Activated CD8-positive, alpha-beta memory T cell treated with anti-CD3 and anti-CD28 coated beads for 48 hours (primary cell): ENCODE measurements around the gene RCAN3.
A peak's percentile ranks its signal among the peaks of the same experiment; 100 is the strongest.
"Not testable (repeated sequence)": the region's sequence is repeated elsewhere in the genome, so short reads cannot be mapped to it uniquely, and the experiment has no call there.

Experiments used
- DNase-seq, 3 experiments: peaks; one replicate each; pipeline ENCODE4 v3.0.0-alpha.2; 2020; ENCODE audit warnings: low read depth in 2 of 3, low spot score in 2 of 3

Gene RCAN3

DNA sequence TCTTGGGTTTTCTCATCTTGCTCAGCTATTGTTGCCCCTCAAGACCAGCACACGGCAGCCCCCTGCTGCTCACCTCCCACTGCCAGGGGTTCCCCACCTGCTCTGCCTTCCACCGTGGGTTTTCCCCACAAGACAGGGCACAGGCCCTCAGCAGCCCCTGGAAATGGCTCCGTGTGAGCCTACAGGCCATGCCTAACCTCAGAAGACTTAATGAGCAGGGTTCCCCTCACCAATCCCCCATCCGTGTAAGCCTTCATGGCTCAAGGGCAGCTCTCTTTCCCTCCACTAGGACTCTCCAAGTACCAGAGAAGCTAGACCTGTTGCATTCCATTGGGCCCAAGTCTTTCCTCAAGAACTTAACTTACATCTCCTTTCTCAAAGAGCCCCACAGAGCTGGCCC, 18.4 kb upstream of the RCAN3 start:
- no peak for DNase-seq

DNA sequence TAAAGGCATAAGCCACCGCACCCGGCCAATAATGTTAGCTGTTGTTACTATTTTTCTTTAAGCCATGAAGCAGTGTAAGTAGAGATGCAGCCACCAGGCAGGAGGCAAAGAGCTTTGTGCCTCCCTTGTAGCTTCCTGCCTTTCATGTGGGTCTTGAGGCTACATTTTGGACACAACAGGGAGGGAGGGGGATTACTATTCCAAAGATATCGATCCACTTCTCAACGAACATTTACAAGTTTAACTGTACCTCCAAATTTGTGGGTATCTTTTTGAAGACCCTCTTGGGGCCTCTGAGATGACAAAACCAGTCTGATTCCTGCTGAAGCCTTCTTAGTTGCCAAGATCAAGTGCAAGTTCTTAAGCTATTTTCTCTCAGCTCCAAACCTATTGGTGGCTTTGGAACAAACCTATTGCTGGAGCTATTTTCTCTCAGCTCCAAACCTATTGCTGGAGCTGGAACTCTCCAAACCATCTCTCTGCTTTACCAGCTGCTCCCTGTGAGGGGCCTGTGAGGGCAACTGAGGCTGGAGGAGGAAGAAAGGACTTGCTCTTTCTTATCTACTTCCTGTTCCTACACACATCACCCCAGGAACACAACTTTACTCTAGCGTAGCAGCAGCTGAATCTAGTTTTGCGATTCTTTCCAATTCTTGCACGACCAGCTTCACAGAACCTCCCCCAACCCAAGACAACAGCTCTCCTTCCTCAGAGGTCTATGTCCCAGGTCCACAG, 16.1 kb upstream of the RCAN3 start:
- DNase-seq = no peak

DNA sequence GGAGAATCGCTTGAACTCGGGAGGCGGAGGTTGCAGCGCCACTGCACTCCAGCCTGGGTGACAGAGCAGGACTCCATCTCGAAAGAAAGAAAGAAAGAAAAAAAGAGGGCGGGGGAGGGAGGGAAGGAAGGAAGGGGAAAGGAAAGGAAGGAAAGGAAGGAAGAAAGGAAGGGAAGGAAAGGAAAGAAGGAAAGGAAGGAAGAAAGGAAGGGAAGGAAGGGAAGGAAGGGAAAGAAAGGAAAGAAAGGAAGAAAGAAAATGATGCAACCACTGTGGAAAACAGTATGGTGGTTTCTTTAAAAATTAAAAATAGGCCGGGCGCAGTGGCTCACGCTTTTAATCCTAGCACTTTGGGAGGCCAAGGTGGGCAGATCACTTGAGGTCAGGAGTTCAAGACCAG, 15.2 kb upstream of the RCAN3 start:
- no peak for DNase-seq

DNA sequence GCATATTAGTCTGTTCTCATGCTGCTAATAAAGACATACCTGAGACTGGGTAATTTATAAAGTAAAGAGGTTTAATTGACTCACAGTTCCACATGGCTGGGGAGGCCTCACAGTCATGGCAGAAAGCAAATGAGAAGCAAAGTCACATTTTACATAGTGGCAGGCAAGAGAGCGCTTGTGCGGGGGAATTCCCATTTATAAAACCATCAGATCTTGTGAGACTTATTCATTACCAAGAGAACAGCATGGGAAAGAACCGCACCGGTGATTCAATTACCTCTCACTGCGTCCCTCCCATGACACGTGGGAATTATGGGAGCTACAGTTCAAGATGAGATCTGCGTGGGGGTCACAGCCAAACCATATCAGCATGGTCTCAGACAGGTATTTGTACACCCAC, 14.5 kb upstream of the RCAN3 start:
- DNase-seq = not testable (repeated sequence)

DNA sequence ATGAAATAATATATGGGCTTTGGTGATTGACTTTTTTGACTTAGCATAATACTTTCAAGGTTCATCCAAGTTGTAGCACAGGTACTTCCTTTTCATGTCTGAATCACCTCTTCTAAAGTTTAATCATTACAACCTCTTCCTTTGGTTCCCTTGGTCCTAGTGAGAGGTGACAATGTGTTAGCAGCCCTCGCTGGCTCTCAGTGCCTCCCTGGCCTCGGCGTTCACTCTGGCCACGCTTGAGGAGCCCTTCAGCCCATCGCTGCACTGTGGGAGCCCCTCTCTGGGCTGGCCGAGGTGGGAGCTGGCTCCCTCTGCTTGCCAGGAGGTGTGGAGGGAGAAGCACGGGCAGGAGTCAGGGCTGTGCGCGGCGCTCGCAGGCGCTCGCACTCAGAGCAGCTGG, 13.0 kb upstream of the RCAN3 start:
- DNase-seq = no peak

DNA sequence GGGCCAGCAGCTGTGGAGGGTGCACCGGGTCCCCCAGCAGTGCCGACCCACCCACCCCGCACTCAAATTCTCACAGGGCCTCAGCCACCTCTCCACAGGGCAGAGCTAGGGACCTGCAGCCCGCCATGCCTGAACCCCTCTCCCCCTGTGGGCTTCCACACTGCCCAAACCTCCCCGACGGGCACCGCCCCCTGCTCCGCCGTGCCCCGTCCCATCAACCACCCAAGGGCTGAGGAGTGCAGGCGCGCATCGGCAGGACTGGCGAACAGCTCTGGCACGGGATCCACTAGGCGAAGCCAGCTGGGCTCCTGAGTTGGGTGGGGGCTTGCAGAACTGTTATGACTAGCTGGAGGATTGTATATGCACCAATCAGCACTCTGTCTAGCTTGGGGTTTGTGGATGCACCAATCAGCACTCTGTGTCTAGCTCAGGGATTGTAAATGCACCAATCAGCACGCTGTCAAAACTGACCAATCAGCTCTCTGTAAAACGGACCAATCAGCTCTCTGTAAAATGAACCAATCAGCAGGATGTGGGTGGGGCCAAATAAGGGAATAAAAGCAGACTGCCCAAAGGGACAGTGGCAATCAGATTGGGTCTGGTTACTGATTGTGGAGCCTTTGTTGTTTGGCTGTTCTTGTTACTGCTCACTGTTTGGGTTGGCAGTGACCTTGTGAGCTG, 12.4 kb upstream of the RCAN3 start:
- DNase-seq = no peak

DNA sequence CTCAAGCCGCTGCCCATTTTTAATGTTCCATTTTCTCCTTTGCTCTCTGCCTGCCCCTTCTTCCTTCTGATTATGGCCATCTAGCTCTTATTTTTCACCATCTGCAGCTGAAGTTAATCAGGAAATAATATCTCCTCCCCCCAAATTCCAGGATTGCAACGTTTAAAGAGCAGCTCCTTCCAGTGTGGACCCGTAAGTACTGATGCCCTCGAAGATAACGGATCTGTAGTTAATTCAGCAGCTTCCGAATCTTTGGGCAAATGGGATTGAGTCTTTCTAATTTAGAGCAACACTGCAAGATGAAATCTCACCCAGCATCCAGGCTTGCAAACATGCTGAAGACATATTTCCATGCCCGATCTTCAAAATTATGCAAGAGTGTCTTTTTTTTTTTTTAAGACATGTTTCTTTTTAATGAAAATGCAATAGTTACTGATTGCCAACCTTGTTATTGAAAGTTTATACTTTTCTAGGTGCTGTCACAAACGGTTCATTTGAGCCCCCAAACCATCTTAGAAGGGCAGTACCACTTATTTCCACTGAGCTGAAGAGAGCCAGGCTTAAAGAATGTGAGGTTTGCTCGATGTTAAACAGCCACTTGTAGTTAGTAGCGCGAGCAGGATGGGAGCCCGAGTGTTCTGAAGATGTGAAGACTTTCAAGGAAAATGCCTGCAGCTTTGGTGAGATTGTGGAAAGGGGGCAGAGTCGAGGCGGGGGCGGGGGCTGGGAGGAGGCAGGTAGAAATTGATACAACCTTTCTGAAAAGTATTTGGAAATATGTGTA, 10.9 kb upstream of the RCAN3 start:
- no peak for DNase-seq

DNA sequence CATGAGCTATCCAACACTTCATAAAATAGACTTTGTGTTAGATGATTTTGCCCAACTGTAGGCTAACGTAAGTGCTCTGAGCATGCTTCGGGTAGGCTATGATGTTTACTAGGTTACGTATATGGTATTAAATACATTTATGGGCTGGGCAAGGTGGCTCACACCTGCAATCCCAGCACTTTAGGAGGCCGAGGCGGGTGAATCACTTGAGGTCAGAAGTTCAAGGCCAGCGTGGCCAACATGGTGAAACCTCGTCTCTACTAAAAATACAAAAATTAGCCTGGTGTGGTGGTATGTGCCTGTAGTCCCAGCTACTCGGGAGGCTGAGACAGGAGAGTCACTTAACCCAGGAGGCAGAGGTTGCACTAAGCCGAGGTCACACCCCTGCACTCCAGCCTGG, 9.7 kb upstream of the RCAN3 start:
- not testable (repeated sequence) for DNase-seq

DNA sequence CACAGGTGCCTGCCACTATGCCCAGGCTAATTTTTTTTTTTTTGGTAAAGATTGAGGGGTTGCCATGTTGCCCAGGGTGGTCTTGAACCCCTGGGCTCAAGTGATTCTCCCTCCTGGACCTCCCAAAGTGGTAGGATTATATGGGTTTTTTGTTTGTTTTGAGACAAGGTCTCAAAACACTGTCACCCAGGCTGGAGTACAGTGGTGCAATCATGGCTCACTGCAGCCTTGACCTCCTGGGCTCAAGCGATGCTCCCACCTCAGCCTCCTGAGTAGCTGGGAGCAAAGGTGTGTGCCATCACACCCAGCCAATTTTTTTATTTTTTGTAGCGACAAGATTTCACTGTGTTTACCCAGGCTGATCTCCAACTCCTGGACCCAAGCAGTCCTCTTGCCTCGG, 8.9 kb upstream of the RCAN3 start:
- DNase-seq = no peak

DNA sequence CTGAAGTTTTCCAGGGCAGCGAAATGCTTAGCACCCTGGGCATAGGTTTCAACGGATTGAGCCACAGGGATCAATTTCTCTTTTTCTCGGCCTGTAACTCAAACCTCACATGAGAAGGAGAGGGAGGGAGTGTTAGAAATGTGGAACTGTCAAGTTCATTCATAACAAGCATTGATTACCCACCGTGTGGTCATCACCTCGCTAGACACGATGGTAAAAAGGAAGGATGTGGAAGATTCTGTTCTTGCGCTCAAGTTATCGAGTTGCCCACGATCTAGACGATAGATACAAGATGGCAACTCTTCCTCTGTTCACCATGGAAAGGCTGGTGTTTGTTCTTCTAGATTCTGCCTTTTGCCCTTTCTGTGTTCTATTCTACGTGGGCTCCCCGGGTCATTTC, 4.0 kb upstream of the RCAN3 start:
- DNase-seq = no peak

DNA sequence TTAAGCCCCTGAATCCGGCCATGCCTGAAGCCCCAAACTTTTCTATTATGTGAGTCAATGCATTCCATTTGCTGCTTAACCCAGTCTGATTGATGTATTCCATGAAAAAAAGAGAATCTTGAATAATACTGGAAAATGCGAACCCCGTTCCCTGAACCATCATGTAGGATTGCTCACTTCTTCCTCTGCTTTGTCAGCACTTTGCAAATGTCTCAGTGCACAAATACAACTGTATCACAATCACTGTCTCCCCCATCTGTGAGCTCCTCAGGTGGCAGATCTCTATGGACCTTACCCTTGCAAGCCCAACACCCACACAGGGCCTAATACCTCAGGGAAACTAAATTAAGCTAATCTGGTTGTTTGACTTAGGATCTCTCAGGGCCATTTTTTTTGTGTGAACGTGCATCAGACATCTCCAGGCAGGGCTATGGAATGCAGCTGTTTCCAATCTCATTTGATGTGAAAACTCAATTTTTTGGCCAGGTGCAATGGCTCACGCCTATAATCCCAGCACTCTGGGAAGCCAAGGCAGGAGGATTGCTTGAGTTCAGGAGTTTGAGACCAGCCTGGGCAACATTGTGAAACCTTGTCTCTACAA, 2.1 kb upstream of the RCAN3 start:
- DNase-seq = no peak

DNA sequence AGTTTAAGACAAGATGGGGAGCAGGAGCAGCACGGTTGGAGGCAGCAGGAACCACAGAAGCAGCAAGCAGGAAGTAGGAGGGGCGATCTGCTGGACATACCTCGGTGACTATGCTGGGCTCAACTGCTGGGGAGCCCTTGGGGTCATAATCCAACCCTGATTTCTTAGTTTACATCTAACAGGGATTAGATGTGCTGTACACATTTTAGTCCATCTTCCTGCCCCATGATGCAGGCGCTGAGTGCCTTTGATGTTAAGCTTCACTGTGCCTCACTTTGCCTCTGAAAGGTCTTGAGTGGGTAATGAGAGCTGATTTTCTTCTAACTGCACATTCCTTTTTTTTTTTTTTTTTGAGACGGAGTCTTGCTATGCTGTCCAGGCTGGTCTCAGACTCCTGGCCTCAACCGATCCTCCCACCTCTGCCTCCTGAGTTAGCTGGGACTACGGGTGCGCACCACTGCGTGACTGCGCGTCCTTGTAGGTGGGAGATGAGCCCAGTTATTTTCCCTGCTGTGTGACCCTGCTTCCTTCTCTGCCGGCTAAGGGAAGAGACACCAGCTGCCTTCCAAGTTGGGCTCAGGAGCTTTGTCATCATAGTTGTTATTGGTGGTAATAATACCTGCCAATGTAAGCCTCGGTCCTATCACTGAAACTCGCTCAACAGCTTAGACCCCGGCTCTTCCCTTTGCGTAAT, 1.1 kb upstream of the RCAN3 start:
- DNase-seq = no peak

DNA sequence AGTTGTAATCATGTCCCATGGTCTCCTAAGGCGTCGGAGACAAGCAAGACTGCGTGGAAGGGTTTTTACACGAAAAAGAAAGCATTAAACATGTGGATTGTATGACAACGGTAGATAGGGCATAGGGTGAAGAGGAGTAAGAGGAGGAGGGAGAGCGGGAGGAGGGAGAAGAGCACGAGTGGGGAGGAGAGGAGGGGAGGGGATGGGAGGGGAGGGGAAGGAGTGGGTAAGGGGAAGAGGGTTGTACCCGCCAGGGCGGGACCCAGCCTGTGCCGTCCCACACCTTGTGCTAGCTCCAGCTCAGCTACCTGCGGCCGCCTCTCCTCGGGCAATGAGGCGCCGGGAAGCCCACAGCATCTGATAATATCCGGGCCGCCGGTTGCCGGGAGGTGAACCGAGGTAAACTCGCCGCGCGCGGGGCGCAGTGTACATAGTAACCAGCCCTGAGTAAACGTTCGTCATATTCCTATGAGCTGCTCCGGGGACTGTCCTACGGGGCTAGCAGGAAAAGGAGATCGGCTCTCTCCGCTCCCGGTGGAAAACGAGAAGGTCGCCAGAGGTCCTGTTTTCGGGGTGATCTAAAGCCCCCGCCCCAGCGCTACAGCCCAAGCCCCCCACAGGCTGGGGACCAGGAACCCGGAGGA, 449 bp upstream of the RCAN3 start:
- peak in 1 of 3 experiments; percentile 59 for DNase-seq

DNA sequence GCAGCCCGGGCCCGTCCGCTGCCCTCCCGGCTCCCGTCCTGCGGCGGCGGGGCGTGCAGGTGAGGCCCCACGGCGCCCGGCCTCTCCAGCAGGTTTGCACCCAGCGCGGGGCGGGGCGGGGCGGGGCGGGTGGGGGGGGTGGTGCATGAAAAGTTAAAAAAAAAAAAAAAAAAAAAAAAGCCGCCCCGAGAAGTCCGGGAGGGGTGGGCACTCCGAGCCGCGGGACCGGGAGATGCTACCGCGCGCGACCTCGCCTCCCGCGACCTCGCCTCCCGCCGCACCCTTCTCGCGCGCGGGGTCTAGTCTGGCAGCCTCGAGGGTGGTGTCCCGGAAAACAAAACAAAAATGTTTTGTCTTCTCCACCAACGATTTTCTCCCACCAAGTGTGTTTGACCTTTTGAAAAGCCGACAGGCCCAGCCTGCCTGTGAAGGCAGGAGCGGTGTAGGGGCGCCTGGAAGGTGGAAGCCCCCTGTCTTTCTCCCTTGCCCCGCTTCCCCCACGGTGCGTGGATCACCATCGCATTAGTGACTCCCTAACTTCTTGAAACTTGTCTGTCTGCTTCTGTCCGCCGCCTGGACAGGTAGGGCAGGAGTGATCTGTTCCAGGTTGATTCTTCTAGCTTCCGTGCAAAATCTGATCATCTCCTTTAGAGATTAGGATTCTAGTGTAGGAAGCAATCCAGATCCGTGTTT, 569 bp downstream of the RCAN3 start:
- no peak for DNase-seq

DNA sequence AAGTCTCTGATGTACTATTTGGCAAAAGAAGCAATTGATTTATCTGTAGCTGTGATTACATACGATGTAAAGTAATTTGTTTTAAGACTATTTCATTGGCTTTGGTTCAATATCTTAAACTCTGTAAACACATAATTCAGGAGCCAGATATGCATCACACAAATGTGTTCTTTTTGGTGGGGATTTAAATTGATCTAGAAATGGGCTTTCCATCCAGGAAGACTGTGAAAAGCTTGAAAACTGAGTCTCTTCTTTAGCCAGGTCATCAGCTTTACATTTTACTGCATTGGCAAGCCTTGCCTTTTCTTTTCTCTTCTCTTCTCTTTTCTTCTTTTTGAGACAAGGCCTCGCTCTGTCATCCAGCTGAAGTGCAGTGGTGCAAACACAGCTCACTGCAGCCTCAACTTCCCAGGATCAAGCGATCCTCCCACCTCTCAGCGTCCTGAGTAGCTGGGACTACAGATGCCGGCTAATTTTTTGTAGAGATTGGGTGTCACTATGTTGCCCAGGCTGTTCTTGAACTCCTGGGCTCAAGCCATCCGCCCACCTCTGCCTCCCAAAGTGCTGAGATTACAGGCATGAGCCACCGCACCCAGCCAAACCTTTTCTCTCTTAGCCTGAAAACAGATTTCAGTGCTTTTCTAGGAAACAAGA, 1.4 kb downstream of the RCAN3 start:
- no peak for DNase-seq

DNA sequence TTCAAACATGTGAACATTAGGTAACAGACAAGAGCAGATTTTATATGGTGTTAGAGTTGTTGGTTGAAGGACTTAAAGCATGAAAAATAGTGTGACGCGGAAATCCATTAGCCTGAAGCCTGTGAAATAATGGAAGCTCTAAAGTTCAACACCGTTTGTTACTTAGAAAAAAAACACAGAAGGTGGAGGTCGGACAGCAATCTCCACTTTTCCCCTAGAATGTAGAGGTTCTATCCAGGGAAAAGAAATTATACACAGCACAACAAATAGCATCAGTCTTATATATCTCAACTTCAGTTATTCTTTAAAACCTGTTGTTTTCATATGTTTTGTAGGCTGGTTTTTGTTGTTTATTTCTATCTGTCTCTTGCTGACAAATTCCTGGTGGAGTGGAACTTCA, 1.9 kb downstream of the RCAN3 start:
- no peak for DNase-seq

DNA sequence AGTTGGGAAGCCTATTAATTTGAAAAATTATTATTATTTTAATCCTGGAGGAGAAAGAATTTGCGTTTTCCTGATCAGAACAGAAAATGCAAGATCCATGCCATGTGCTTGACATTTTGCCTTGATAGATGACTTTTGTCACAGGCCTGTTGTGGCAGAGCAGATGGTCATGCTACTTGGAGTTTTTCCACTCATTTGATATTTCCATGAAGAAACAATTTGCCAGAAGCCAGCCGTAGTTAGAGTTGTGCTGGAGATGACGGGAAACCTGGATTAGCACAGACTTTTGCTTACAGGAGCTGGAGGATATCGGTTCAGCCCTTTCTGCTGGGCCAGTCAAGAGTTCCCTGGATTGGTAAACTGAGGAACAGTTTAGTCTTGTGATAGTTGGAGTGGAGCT, 3.2 kb downstream of the RCAN3 start:
- DNase-seq = no peak

DNA sequence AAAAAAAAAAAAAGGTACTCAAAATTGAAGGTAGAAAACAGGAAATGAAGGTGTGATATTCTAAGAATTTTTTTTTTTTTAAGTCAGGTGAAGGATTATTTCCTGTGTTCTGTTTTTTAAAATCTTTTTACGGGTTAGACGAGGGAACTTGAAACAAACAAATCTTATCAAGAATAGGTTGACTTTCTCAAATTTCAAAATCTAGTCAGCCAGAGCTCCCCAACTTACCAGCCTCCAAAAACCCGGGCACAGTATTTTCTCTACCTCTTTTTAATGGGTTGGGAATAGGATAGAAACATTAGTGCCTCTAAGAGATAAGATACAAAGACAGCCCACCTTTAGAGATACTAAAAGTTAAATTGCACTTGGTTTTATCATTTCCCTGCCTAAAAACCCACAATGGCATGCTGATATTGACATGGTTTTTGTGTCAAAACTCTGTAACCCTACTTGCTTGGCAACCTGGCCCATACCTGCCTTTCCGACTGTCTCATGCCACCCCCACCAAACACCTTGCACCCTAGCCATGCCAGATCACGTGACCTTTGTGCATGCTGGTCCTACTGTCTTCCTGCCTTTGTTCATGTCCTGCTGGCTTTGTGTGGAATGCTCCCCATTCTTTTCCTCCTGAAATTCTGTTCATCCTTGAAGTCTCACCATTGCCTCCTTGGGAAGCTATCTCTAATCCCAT, 4.2 kb downstream of the RCAN3 start:
- DNase-seq = no peak

DNA sequence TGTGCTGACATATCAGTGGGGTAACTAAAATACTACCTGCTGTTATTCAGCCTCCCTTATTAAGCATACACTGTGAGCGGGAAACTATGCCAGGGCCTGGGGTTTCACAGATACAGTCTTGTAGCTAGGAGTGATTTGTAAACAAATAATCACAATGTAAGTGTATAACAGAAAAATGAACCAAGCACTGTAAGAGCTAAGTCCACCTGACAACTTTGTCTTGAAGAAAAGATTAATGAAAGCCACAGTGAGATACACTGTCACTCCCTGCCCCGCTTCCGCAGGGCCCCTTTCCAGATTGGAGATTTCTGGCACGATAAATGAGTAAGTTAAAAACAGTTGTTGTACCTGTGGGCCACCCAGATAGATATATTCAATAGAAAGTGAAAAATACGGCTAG, 4.8 kb downstream of the RCAN3 start:
- no peak for DNase-seq
